Fibroblast of peridontal ligament (primary cell): ENCODE data around the gene ZNF530.

Experiments used
- DNase-seq: peaks from one replicate; pipeline ENCODE4 v3.0.0-alpha.2; 2010; ENCODE audit errors: extremely low read depth

Gene ZNF530

GRCh38 chr19:57599761-57600383 is at the start of gene ZNF530:
Gene ZNF530, plus strand, starts transcription at chr19:57599885. Its CDS starts 4,461 bp downstream, at chr19:57604346.
- peak; percentile 91 for DNase-seq

- no peak for DNase-seq
Observed at GRCh38 chr19:57552432-57552831, 47.3 kb upstream of the ZNF530 start.

GRCh38 chr19:57557659-57558058 is 42.0 kb upstream of the ZNF530 start:
- no peak for DNase-seq

GRCh38 chr19:57558525-57558924 is 41.2 kb upstream of the ZNF530 start:
- peak; percentile 45 for DNase-seq

- peak; percentile 18 for DNase-seq
Observed at GRCh38 chr19:57559008-57559403, 40.7 kb upstream of the ZNF530 start.

- peak; percentile 81 for DNase-seq
Observed at GRCh38 chr19:57559404-57560025, 40.2 kb upstream of the ZNF530 start, which contains the start of gene ZNF550. Gene ZNF550, minus strand, starts transcription at chr19:57559863. Its CDS starts 181 bp downstream, at chr19:57559682.

GRCh38 chr19:57560049-57560491 is 39.6 kb upstream of the ZNF530 start:
- peak; percentile 60 for DNase-seq

GRCh38 chr19:57563547-57563946 is 36.1 kb upstream of the ZNF530 start:
- no peak for DNase-seq

- DNase-seq: peak; percentile 40
Observed at GRCh38 chr19:57566396-57567265, 33.1 kb upstream of the ZNF530 start.

- DNase-seq: no peak
Observed at GRCh38 chr19:57570707-57571106, 29.0 kb upstream of the ZNF530 start.

GRCh38 chr19:57572415-57572947 is 27.2 kb upstream of the ZNF530 start:
- no peak for DNase-seq

GRCh38 chr19:57576661-57577060 is 23.0 kb upstream of the ZNF530 start:
- DNase-seq: no peak

- DNase-seq: peak; percentile 99
Observed at GRCh38 chr19:57578487-57579205, 21.0 kb upstream of the ZNF530 start, which contains the start of gene ZNF416. Gene ZNF416, minus strand, starts transcription at chr19:57578911. Its CDS starts 207 bp downstream, at chr19:57578704.

GRCh38 chr19:57583104-57583520 is 16.6 kb upstream of the ZNF530 start:
- no peak for DNase-seq

GRCh38 chr19:57583521-57584416 is 15.9 kb upstream of the ZNF530 start, which contains the start of gene ZIK1:
Gene ZIK1, plus strand, starts transcription at chr19:57584145. Its CDS starts 212 bp downstream, at chr19:57584357.
- peak; percentile 92 for DNase-seq

GRCh38 chr19:57587529-57587928 is 12.2 kb upstream of the ZNF530 start:
- DNase-seq: no peak

- DNase-seq: no peak
Observed at GRCh38 chr19:57599377-57599760, 316 bp upstream of the ZNF530 start.

GRCh38 chr19:57606931-57607330 is 7.2 kb downstream of the ZNF530 start:
- DNase-seq: no peak

GRCh38 chr19:57611113-57611512 is 11.4 kb downstream of the ZNF530 start:
- DNase-seq: no peak
